K562 (cell line): ENCODE data around the gene CCDC71L. TPM values are rescaled to one million over a fixed set of nuclear protein-coding genes. Genes with fewer than 3 reads are reported as not detected.
A peak's percentile ranks its signal among the peaks of the same experiment; 100 is the strongest.

Experiments
- BCL6 ChIP-seq: fragments of 250-450 bp; sonication (Bioruptor Pico); IDR thresholded peaks from 2 replicates; pipeline ENCODE4 v1.4.0; 2020
- BRF2 ChIP-seq: IDR thresholded peaks from 3 replicates; pipeline ENCODE4 v1.6.1; 2011; ENCODE audit warnings: borderline replicate concordance, mild to moderate bottlenecking; ENCODE audit not compliant: insufficient read length, insufficient read depth
- CBX3 ChIP-seq, 2 experiments: IDR thresholded peaks; 1 replicate in 1 of 2; 2 replicates in 1 of 2; pipeline ENCODE4 v1.6.1; 2012; ENCODE audit warnings: inconsistent platforms in 2 of 2, low read length in 2 of 2, borderline replicate concordance in 1 of 2, control low read depth in 1 of 2
- CCNT2 ChIP-seq: IDR thresholded peaks from 2 replicates; pipeline ENCODE4 v1.6.1; 2011; ENCODE audit warnings: borderline replicate concordance, low read depth, mild to moderate bottlenecking, moderate library complexity, mixed read lengths, low read length; ENCODE audit not compliant: insufficient read length; ENCODE audit errors: extremely low read depth
- CEBPG ChIP-seq, 3 experiments: fragments of 200-800 bp in 1 of 3; sonication (Bioruptor generic) in 1 of 3; sonication (generic) in 1 of 3; formaldehyde crosslinking in 1 of 3; IDR thresholded peaks in 2 of 3; conservative IDR thresholded peaks in 1 of 3; 2 replicates each; pipeline versions ENCODE4 v1.6.1 to v1.8.0; 2016 to 2022; ENCODE audit warnings: missing compliant biosample characterization in 2 of 3, missing genetic modification characterization in 2 of 3, mild to moderate bottlenecking in 1 of 3, missing genetic modification reagents in 1 of 3
- CHD1 ChIP-seq: fragments of 200-600 bp; sonication (generic); IDR thresholded peaks from one replicate; pipeline ENCODE4 v1.6.1; 2012; ENCODE audit warnings: mild to moderate bottlenecking, moderate library complexity, low read length, inconsistent platforms
- EP300 ChIP-seq: IDR thresholded peaks from 2 replicates; pipeline ENCODE4 v1.6.1; 2012; ENCODE audit warnings: low read length, improper control_type of control experiment
- ETV1 ChIP-seq: fragments of 450-650 bp; conservative IDR thresholded peaks from 2 replicates; pipeline ENCODE4 v1.6.1; 2016; ENCODE audit warnings: missing genetic modification characterization, control low read depth, low read depth, missing compliant biosample characterization
- HNRNPUL1 ChIP-seq: fragments of 200-400 bp; formaldehyde crosslinking; IDR thresholded peaks from 2 replicates; pipeline ENCODE4 v1.6.1; 2017; ENCODE audit warnings: low read length
- MXI1 ChIP-seq: IDR thresholded peaks from 2 replicates; pipeline ENCODE4 v1.6.1; 2011; ENCODE audit warnings: low read depth, mild to moderate bottlenecking, improper control_type of control experiment, low read length
- NFRKB ChIP-seq: fragments of 450-650 bp; IDR thresholded peaks from 2 replicates; pipeline ENCODE4 v1.6.1; 2016; ENCODE audit warnings: low read depth
- NR4A1 ChIP-seq, 2 experiments: fragments of 250-450 bp in 1 of 2; fragments of 450-650 bp in 1 of 2; sonication (Bioruptor Pico) in 1 of 2; IDR thresholded peaks; 2 replicates each; pipeline versions ENCODE4 v1.4.0 to v1.6.1; 2016 to 2020; ENCODE audit warnings: mild to moderate bottlenecking in 2 of 2, missing compliant biosample characterization in 1 of 2, missing genetic modification characterization in 1 of 2, moderate library complexity in 1 of 2
- PYGO2 ChIP-seq: fragments of 450-650 bp; IDR thresholded peaks from 2 replicates; pipeline ENCODE4 v1.6.1; 2016; ENCODE audit warnings: mild to moderate bottlenecking, missing genetic modification characterization, moderate library complexity, missing compliant biosample characterization
- SMARCB1 ChIP-seq: IDR thresholded peaks from 2 replicates; pipeline ENCODE4 v1.6.1; 2011; ENCODE audit warnings: improper control_type of control experiment, low read depth; ENCODE audit not compliant: insufficient read length
- SMARCE1 ChIP-seq: fragments of 450-650 bp; IDR thresholded peaks from 2 replicates; pipeline ENCODE4 v1.7.1; 2016; ENCODE audit warnings: mild to moderate bottlenecking
- SPI1 ChIP-seq: IDR thresholded peaks from 2 replicates; pipeline ENCODE4 v1.6.1; 2011; ENCODE audit warnings: low read depth, low read length, control low read depth, borderline replicate concordance
- SRSF3 ChIP-seq: fragments of 200-400 bp; formaldehyde crosslinking; IDR thresholded peaks from 2 replicates; pipeline ENCODE4 v1.6.1; 2016; ENCODE audit warnings: mild to moderate bottlenecking, low read length, moderate library complexity; ENCODE audit not compliant: insufficient read depth
- SUPT5H ChIP-seq: fragments of 450-650 bp; IDR thresholded peaks from 2 replicates; pipeline ENCODE4 v1.6.1; 2016
- XRCC3 ChIP-seq: fragments of 450-650 bp; IDR thresholded peaks from 2 replicates; pipeline ENCODE4 v1.6.1; 2017; ENCODE audit warnings: mild to moderate bottlenecking, moderate library complexity
- ZBTB2 ChIP-seq: fragments of 450-650 bp; IDR thresholded peaks from 2 replicates; pipeline ENCODE4 v1.6.1; 2016; ENCODE audit warnings: antibody characterized with exemption
- ZFP91 ChIP-seq: sonication (generic); formaldehyde crosslinking; IDR thresholded peaks from 2 replicates; pipeline ENCODE4 v1.8.0; 2022; ENCODE audit warnings: mild to moderate bottlenecking, missing genetic modification reagents
- ZNF780A ChIP-seq: fragments of 250-450 bp; sonication (Bioruptor Pico); IDR thresholded peaks from 2 replicates; pipeline ENCODE4 v1.5.0; 2021; ENCODE audit warnings: mild to moderate bottlenecking
- polyA plus RNA-seq, 8 experiments: library from polyadenylated mRNA; depleted of rRNA in 4 of 8; stranded (reverse) in 5 of 8; unstranded in 3 of 8; fragments of >200 nt; fragmentation: Nextera tagmentation in 2 of 8; fragmentation: Illumina TruSeq in 1 of 8; extraction: Ambion mirVana in 2 of 8; extraction: Trizol in 1 of 8; gene quantifications; 2 replicates each; pipeline versions ENCODE4 v1.2.1 to v1.2.3, GENCODE V29; 2011 to 2014; ENCODE audit warnings: inconsistent platforms in 1 of 8, missing spikeins in 1 of 8
- total RNA-seq, 7 experiments: library from RNA; depleted of rRNA in 6 of 7; stranded (reverse); fragments of >200 nt in 6 of 7; fragmentation: Illumina TruSeq in 2 of 7; extraction: Trizol in 2 of 7; gene quantifications; 2 replicates each; pipeline versions ENCODE4 v1.2.1 to v1.2.3, GENCODE V29; 2011 to 2021; ENCODE audit warnings: low replicate concordance in 1 of 7
- TF ChIP-seq, protein P1 (sequence below): sonication (generic); formaldehyde crosslinking; IDR thresholded peaks from 2 replicates; pipeline ENCODE4 v1.4.0; 2020; ENCODE audit warnings: mild to moderate bottlenecking, missing genetic modification reagents

The CCDC71L gene
- total and polyA plus RNA-seq, 9 of the 15 experiments (the other 6 are each of a cell fraction or from before 2014, with no cell fraction given), result 5.7 to 108 (median 25.4) TPM

GRCh38 chr7:106625678-106626301, 35.2 kb downstream of the CCDC71L start (continued):
- TF ChIP-seq, protein P1, sequence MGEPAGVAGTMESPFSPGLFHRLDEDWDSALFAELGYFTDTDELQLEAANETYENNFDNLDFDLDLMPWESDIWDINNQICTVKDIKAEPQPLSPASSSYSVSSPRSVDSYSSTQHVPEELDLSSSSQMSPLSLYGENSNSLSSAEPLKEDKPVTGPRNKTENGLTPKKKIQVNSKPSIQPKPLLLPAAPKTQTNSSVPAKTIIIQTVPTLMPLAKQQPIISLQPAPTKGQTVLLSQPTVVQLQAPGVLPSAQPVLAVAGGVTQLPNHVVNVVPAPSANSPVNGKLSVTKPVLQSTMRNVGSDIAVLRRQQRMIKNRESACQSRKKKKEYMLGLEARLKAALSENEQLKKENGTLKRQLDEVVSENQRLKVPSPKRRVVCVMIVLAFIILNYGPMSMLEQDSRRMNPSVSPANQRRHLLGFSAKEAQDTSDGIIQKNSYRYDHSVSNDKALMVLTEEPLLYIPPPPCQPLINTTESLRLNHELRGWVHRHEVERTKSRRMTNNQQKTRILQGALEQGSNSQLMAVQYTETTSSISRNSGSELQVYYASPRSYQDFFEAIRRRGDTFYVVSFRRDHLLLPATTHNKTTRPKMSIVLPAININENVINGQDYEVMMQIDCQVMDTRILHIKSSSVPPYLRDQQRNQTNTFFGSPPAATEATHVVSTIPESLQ, result no peak
- no peak for TF ChIP-seq BRF2
- no peak for TF ChIP-seq BCL6 (CRISPR knock-in tag)
- TF ChIP-seq MXI1, result no peak
- TF ChIP-seq CHD1, result no peak
- TF ChIP-seq NFRKB, result peak; percentile 31; the same call in 1 of the 2 replicates
- no peak for TF ChIP-seq SUPT5H
- no peak for TF ChIP-seq ZNF780A
- TF ChIP-seq ZBTB2, result no peak
- TF ChIP-seq SRSF3, result no peak
- TF ChIP-seq CCNT2, result no peak
- TF ChIP-seq SMARCE1, result 0 out of 2 replicates have a peak, but pooled peaks have one; percentile 28
- no peak for TF ChIP-seq SMARCB1
- TF ChIP-seq ZFP91 (CRISPR knock-in tag), result no peak
- TF ChIP-seq CEBPG (CRISPR knock-in tag; IDR thresholded peaks at IDR 0.05), result no peak
- no peak for TF ChIP-seq CEBPG (tag; conservative IDR thresholded peaks at IDR 0.05 in 1 of 2, IDR thresholded peaks at IDR 0.05 in 1 of 2)
- TF ChIP-seq ETV1 (tag), result peak; percentile 53; the same call in 1 of the 2 replicates
- no peak for TF ChIP-seq NR4A1 (CRISPR knock-in tag; IDR thresholded peaks at IDR 0.05)
- TF ChIP-seq NR4A1 (tag; IDR thresholded peaks at IDR 0.05), result peak; percentile 87
- no peak for TF ChIP-seq XRCC3
- no peak for TF ChIP-seq SPI1
- TF ChIP-seq CBX3 (IDR thresholded peaks at IDR 0.05; ENCODE audit: borderline replicate concordance in 1 of 2, low read length in 2 of 2), result no peak
- no peak for TF ChIP-seq HNRNPUL1
- TF ChIP-seq PYGO2, result peak; percentile 7; the same call in 1 of the 2 replicates
- no peak for TF ChIP-seq EP300
